H9 (cell line): Measurements from ENCODE around the gene ZNF440. TPM values are rescaled to one million over a fixed set of nuclear protein-coding genes. Genes with fewer than 3 reads are reported as not detected.

Experiments
- DNase-seq: peaks from one replicate; pipeline ENCODE4 v3.0.0-alpha.2; 2017
- H2AFZ ChIP-seq: one replicate; pipeline ENCODE4 v1.6.1; 2013; ENCODE audit warnings: mild to moderate bottlenecking, low read length, control low read depth, moderate library complexity
- H2AK5ac ChIP-seq: 2 replicates; pipeline ENCODE4 v1.6.1; 2013; ENCODE audit warnings: low read length, control low read depth, mixed read lengths; ENCODE audit not compliant: insufficient read length
- H2BK120ac ChIP-seq: one replicate; pipeline ENCODE4 v1.6.1; 2013; ENCODE audit warnings: low read depth, mild to moderate bottlenecking, low read length, control low read depth, inconsistent platforms; ENCODE audit not compliant: poor library complexity, severe bottlenecking
- H2BK12ac ChIP-seq: 2 replicates; pipeline ENCODE4 v1.6.1; 2013; ENCODE audit warnings: low read length, control low read depth, mixed read lengths, low read depth; ENCODE audit not compliant: insufficient read length
- H2BK15ac ChIP-seq: 2 replicates; pipeline ENCODE4 v1.6.1; 2013; ENCODE audit warnings: low read depth, low read length, control low read depth
- H2BK20ac ChIP-seq: one replicate; pipeline ENCODE4 v1.6.1; 2013; ENCODE audit warnings: low read depth, mild to moderate bottlenecking, low read length, control low read depth, inconsistent platforms; ENCODE audit not compliant: poor library complexity, severe bottlenecking
- H2BK5ac ChIP-seq: 2 replicates; pipeline ENCODE4 v1.6.1; 2013; ENCODE audit warnings: low read length, control low read depth, mixed read lengths; ENCODE audit not compliant: insufficient read length
- H3K14ac ChIP-seq: 2 replicates; pipeline ENCODE4 v1.6.1; 2013; ENCODE audit warnings: low read length, control low read depth; ENCODE audit not compliant: insufficient read depth
- H3K18ac ChIP-seq: 2 replicates; pipeline ENCODE4 v1.6.1; 2013; ENCODE audit warnings: low read depth, mild to moderate bottlenecking, mixed read lengths, low read length, control low read depth; ENCODE audit not compliant: insufficient read length
- H3K23ac ChIP-seq: 2 replicates; pipeline ENCODE4 v1.6.1; 2013; ENCODE audit warnings: low read length, control low read depth, mixed read lengths, low read depth; ENCODE audit not compliant: insufficient read length
- H3K23me2 ChIP-seq: 2 replicates; pipeline ENCODE4 v1.6.1; 2013; ENCODE audit warnings: low read depth, mild to moderate bottlenecking, mixed read lengths, low read length, control low read depth; ENCODE audit not compliant: insufficient read length, poor library complexity, severe bottlenecking
- H3K27ac ChIP-seq: 2 replicates; pipeline ENCODE4 v1.5.1; 2013; ENCODE audit warnings: low read length, control low read depth, mixed read lengths, low read depth; ENCODE audit not compliant: insufficient read length
- H3K27me3 ChIP-seq: 2 replicates; pipeline ENCODE4 v1.6.1; 2013; ENCODE audit warnings: low read length, control low read depth, inconsistent platforms; ENCODE audit not compliant: insufficient read depth
- H3K4ac ChIP-seq: 2 replicates; pipeline ENCODE4 v1.6.1; 2013; ENCODE audit warnings: low read depth, mild to moderate bottlenecking, control low read depth, inconsistent platforms, low read length, moderate library complexity
- H3K4me1 ChIP-seq: 2 replicates; pipeline ENCODE4 v1.6.1; 2013; ENCODE audit warnings: low read length, control low read depth, inconsistent platforms; ENCODE audit not compliant: insufficient read depth
- H3K4me2 ChIP-seq: 2 replicates; pipeline ENCODE4 v1.6.1; 2013; ENCODE audit warnings: low read length, control low read depth, mixed read lengths; ENCODE audit not compliant: insufficient read length, insufficient read depth
- H3K56ac ChIP-seq: 2 replicates; pipeline ENCODE4 v1.6.1; 2013; ENCODE audit warnings: low read depth, mild to moderate bottlenecking, mixed read lengths, low read length, control low read depth; ENCODE audit not compliant: insufficient read length
- H3K79me1 ChIP-seq: 2 replicates; pipeline ENCODE4 v1.6.1; 2013; ENCODE audit warnings: low read depth, mild to moderate bottlenecking, moderate library complexity, low read length, control low read depth, inconsistent platforms; ENCODE audit not compliant: insufficient read depth, poor library complexity, severe bottlenecking
- H3K79me2 ChIP-seq: 2 replicates; pipeline ENCODE4 v1.6.1; 2013; ENCODE audit warnings: low read length, control low read depth, inconsistent platforms; ENCODE audit not compliant: insufficient read depth
- H3K9ac ChIP-seq: 2 replicates; pipeline ENCODE4 v1.6.1; 2013; ENCODE audit warnings: low read length, control low read depth, mixed read lengths; ENCODE audit not compliant: insufficient read length; ENCODE audit errors: extremely low read depth
- H3K9me3 ChIP-seq: one replicate; pipeline ENCODE4 v1.6.1; 2013; ENCODE audit warnings: low read depth, low read length, inconsistent platforms; ENCODE audit not compliant: control insufficient read depth
- H3T11ph ChIP-seq: one replicate; pipeline ENCODE4 v1.6.1; 2013; ENCODE audit warnings: mild to moderate bottlenecking, low read length, control low read depth, inconsistent platforms
- H4K20me1 ChIP-seq: one replicate; pipeline ENCODE4 v1.6.1; 2013; ENCODE audit not compliant: control insufficient read depth, insufficient read length, insufficient read depth
- H4K5ac ChIP-seq: 2 replicates; pipeline ENCODE4 v1.6.1; 2013; ENCODE audit warnings: low read depth, mild to moderate bottlenecking, mixed read lengths, low read length, control low read depth; ENCODE audit not compliant: insufficient read length
- H4K8ac ChIP-seq: replicated peaks from 2 replicates; pipeline ENCODE4 v1.6.1; 2013; ENCODE audit warnings: low read length, control low read depth, mixed read lengths, low read depth; ENCODE audit not compliant: insufficient read length
- H4K91ac ChIP-seq: 2 replicates; pipeline ENCODE4 v1.6.1; 2013; ENCODE audit warnings: low read depth, mild to moderate bottlenecking, moderate library complexity, mixed read lengths, low read length, control low read depth; ENCODE audit not compliant: insufficient read length
- H3K27ac Mint-ChIP-seq, 3 experiments: 2 replicates in 2 of 3; 3 replicates in 1 of 3; pipeline ENCODE4 v1.8.0; 2020 to 2021; ENCODE audit warnings: mixed read lengths in 3 of 3, mild to moderate bottlenecking in 1 of 3, moderate library complexity in 1 of 3
- H3K27me3 Mint-ChIP-seq: 2 replicates; pipeline ENCODE4 v1.8.0; 2021; ENCODE audit warnings: low read depth, mild to moderate bottlenecking, moderate library complexity, mixed read lengths
- H3K36me3 Mint-ChIP-seq, 3 experiments: 2 replicates in 2 of 3; 3 replicates in 1 of 3; pipeline ENCODE4 v1.8.0; 2020 to 2021; ENCODE audit warnings: low read depth in 3 of 3, mixed read lengths in 3 of 3; ENCODE audit not compliant: insufficient read depth in 1 of 3
- H3K4me1 Mint-ChIP-seq, 2 experiments: 2 replicates each; pipeline ENCODE4 v1.8.0; 2020; ENCODE audit warnings: mixed read lengths in 2 of 2
- H3K4me3 Mint-ChIP-seq, 2 experiments: 2 replicates in 1 of 2; 3 replicates in 1 of 2; pipeline ENCODE4 v1.8.0; 2020 to 2021; ENCODE audit warnings: mild to moderate bottlenecking in 2 of 2, mixed read lengths in 2 of 2, moderate library complexity in 1 of 2
- H3K9me3 Mint-ChIP-seq, 2 experiments: 2 replicates in 1 of 2; 3 replicates in 1 of 2; pipeline ENCODE4 v1.8.0; 2020; ENCODE audit warnings: mild to moderate bottlenecking in 2 of 2, mixed read lengths in 2 of 2, moderate library complexity in 1 of 2
- CTCF ChIP-seq: fragments of 200-600 bp; sonication (generic); conservative IDR thresholded peaks from 3 replicates; pipeline ENCODE4 v1.8.0; 2021; ENCODE audit warnings: antibody characterized with exemption, mild to moderate bottlenecking
- WGBS: extraction: QIAGEN DNeasy Blood & Tissue Kit; methylation state at CpG from one replicate; pipeline ENCODE4 v1.1.7; 2013; ENCODE audit warnings: missing lambda C conversion rate, low lambda C conversion rate, mixed read lengths; ENCODE audit not compliant: insufficient read length; ENCODE audit errors: extremely low coverage; 5-methylcytosine and 5-hydroxymethylcytosine counted together
- total RNA-seq: library from RNA; stranded (reverse); gene quantifications from 2 replicates; pipeline ENCODE4 v1.2.1, GENCODE V29; 2021

The ZNF440 gene
- total RNA-seq, 1 experiment from 2014 or later, result 4.1 TPM

- H3K18ac ChIP-seq, result no peak overlapping the region
- no peaks in the 10 kb centered on the region for H4K20me1 ChIP-seq
- H2BK15ac ChIP-seq, result no peak overlapping the region
- no peak for DNase-seq
- no peak overlapping the region for H2BK20ac ChIP-seq
- H3K27me3 ChIP-seq, result no peaks in the 10 kb centered on the region; the same call in 1 of the 2 replicates
- Mint-ChIP-seq H3K4me3 (no peak overlapping the region), H3K9me3 (peaks cover 44 to 52% of the 10 kb centered on the region in 2 experiments), H3K27ac (no peak overlapping the region), H3K27me3 (peaks cover 58% of the 10 kb centered on the region), H3K4me1 (no peaks in the 10 kb centered on the region), H3K36me3 (peaks cover 18 to 26% (median 26%) of the 10 kb centered on the region in 3 experiments; a peak in 6 of 7 replicates)
- no peak overlapping the region for H2AK5ac ChIP-seq
- TF ChIP-seq CTCF, result no peak
- H2BK120ac ChIP-seq, result no peak overlapping the region
- no peaks in the 10 kb centered on the region for H3K4me1 ChIP-seq
- H4K5ac ChIP-seq, result no peak overlapping the region
- no peak overlapping the region for H3K23ac ChIP-seq
- no peak overlapping the region for H3K14ac ChIP-seq
- H2BK5ac ChIP-seq, result no peak overlapping the region
- WGBS, result no CpG with 5 or more reads among the region's 11 CpGs
- no peak overlapping the region for H3K4me2 ChIP-seq
- H3K9ac ChIP-seq, result no peak overlapping the region
- H3K56ac ChIP-seq, result no peak overlapping the region
- H2BK12ac ChIP-seq, result no peak overlapping the region
- H3K27ac ChIP-seq, result no peak overlapping the region
- H2AFZ ChIP-seq, result no peak overlapping the region
- H3K9me3 ChIP-seq, result peaks cover 12% of the 10 kb centered on the region
- no peaks in the 10 kb centered on the region for H3K23me2 ChIP-seq
- H3K79me2 ChIP-seq, result no peaks in the 10 kb centered on the region
- no peak overlapping the region for H3T11ph ChIP-seq
- no peak overlapping the region for H4K8ac ChIP-seq
- H3K4ac ChIP-seq, result no peak overlapping the region
- no peak overlapping the region for H4K91ac ChIP-seq
- H3K79me1 ChIP-seq, result no peaks in the 10 kb centered on the region
Measured at GRCh38 chr19:11806354-11807098, 7.5 kb upstream of the ZNF440 start.
